ENCODE data around the gene GUCY1A2. TPM values are rescaled to one million over a fixed set of nuclear protein-coding genes. Genes with fewer than 3 reads are reported as not detected.

The GUCY1A2 gene
- total RNA-seq, 1 experiment from 2014 or later, result not detected

GRCh38 chr11:106656646-106657045 lies 361.6 kb downstream of the GUCY1A2 start:
- no peaks in the 10 kb centered on the region for H3K36me3 ChIP-seq (ENCODE audit: low read depth, low read length)
- no peak overlapping the region for H3K4me3 ChIP-seq (ENCODE audit: low read length)
- no peak overlapping the region for H3K9ac ChIP-seq (ENCODE audit: low read length)
- H3K27ac ChIP-seq (ENCODE audit: low read length), result no peak overlapping the region
- no peak overlapping the region for H2AFZ ChIP-seq (ENCODE audit: low read length)
- ChIA-PET POLR2A (ENCODE audit: unreplicated experiment) (no interaction called here), CTCF (no interaction called here)
- no TSS peak for BruUV-seq (replicated peaks)
- ATAC-seq, result peak; percentile 59
- peaks cover 9% of the 10 kb centered on the region; the same call in 1 of the 2 replicates for H3K4me1 ChIP-seq (ENCODE audit: insufficient read depth, low read length)
- no peaks in the 10 kb centered on the region for H3F3A ChIP-seq (ENCODE audit: low read length, unreplicated experiment)
- H3K27me3 ChIP-seq (ENCODE audit: low read length), result no peaks in the 10 kb centered on the region
- no peaks in the 10 kb centered on the region for H3K9me3 ChIP-seq (ENCODE audit: low read length)
- no peaks in the 10 kb centered on the region for H3K79me2 ChIP-seq (ENCODE audit: low read length)
- no peaks in the 10 kb centered on the region for H4K20me1 ChIP-seq (ENCODE audit: low read length)
- DNase-seq, result peak; percentile 74
- H3K4me2 ChIP-seq (ENCODE audit: low read length), result no peak overlapping the region
- intact Hi-C loops (cut with micrococcal nuclease), result no loop called here
- H3K9me2 ChIP-seq (replicated peaks; ENCODE audit: low read length), result no peaks in the 10 kb centered on the region
- TF ChIP-seq EZH2 (IDR thresholded peaks at IDR 0.05; ENCODE audit: low read length, unreplicated experiment), result no peak
- TF ChIP-seq EZH2phosphoT487 (IDR thresholded peaks at IDR 0.05; ENCODE audit: borderline replicate concordance, low read length), result no peak
- no peak for TF ChIP-seq CTCF (conservative IDR thresholded peaks at IDR 0.05; ENCODE audit: low read depth, low read length)

- Histone ChIP-seq H3K9me2 (replicated peaks; ENCODE audit: low read length) (no peaks in the 10 kb centered on the region), H3F3A (ENCODE audit: low read length, unreplicated experiment) (no peaks in the 10 kb centered on the region), H3K27me3 (ENCODE audit: low read length) (no peaks in the 10 kb centered on the region), H3K4me1 (ENCODE audit: insufficient read depth, low read length) (peaks cover 19% of the 10 kb centered on the region), H3K4me3 (ENCODE audit: low read length) (no peak overlapping the region), H3K4me2 (ENCODE audit: low read length) (no peak overlapping the region), H3K79me2 (ENCODE audit: low read length) (no peaks in the 10 kb centered on the region), H3K9me3 (ENCODE audit: low read length) (0 out of 2 replicates have a peak, but pooled peaks cover 2% of the 10 kb centered on the region), H3K9ac (ENCODE audit: low read length) (no peak overlapping the region), H3K27ac (ENCODE audit: low read length) (no peak overlapping the region), H4K20me1 (ENCODE audit: low read length) (no peaks in the 10 kb centered on the region), H2AFZ (ENCODE audit: low read length) (no peak overlapping the region), H3K36me3 (ENCODE audit: low read depth, low read length) (no peaks in the 10 kb centered on the region; the same call in 1 of the 2 replicates)
- ChIA-PET CTCF (no interaction called here), POLR2A (ENCODE audit: unreplicated experiment) (no interaction called here)
- no TSS peak for BruUV-seq (replicated peaks)
- ATAC-seq (no peak), DNase-seq (peak; percentile 57)
- intact Hi-C loops (cut with micrococcal nuclease), result no loop called here
- TF ChIP-seq CTCF (conservative IDR thresholded peaks at IDR 0.05; ENCODE audit: low read depth, low read length) (no peak), EZH2 (IDR thresholded peaks at IDR 0.05; ENCODE audit: low read length, unreplicated experiment) (no peak), EZH2phosphoT487 (IDR thresholded peaks at IDR 0.05; ENCODE audit: borderline replicate concordance, low read length) (no peak)
These were observed 373.5 kb downstream of the GUCY1A2 start for GRCh38 chr11:106644824-106645223.

GRCh38 chr11:106642331-106642730 lies 375.9 kb downstream of the GUCY1A2 start:
- ChIA-PET POLR2A (ENCODE audit: unreplicated experiment) (no interaction called here), CTCF (interaction anchor here (0.5 kb wide), 1 partner anchor 511 kb away, joined by 3 read pairs; no protein-coding TSS in a partner anchor)
- H4K20me1 ChIP-seq (ENCODE audit: low read length), result no peaks in the 10 kb centered on the region
- no peaks in the 10 kb centered on the region for H3K9me2 ChIP-seq (replicated peaks; ENCODE audit: low read length)
- H3K27ac ChIP-seq (ENCODE audit: low read length), result peak overlapping the region; percentile 31
- H3K9me3 ChIP-seq (ENCODE audit: low read length), result 0 out of 2 replicates have a peak, but pooled peaks cover 4% of the 10 kb centered on the region
- no peaks in the 10 kb centered on the region for H3K27me3 ChIP-seq (ENCODE audit: low read length)
- no peaks in the 10 kb centered on the region for H3F3A ChIP-seq (ENCODE audit: low read length, unreplicated experiment)
- no peak overlapping the region for H3K4me2 ChIP-seq (ENCODE audit: low read length)
- H3K79me2 ChIP-seq (ENCODE audit: low read length), result no peaks in the 10 kb centered on the region
- no peak overlapping the region for H3K4me3 ChIP-seq (ENCODE audit: low read length)
- TF ChIP-seq CTCF (conservative IDR thresholded peaks at IDR 0.05; ENCODE audit: low read depth, low read length) (no peak), EZH2phosphoT487 (IDR thresholded peaks at IDR 0.05; ENCODE audit: borderline replicate concordance, low read length) (no peak), EZH2 (IDR thresholded peaks at IDR 0.05; ENCODE audit: low read length, unreplicated experiment) (no peak)
- BruUV-seq (replicated peaks), result no TSS peak
- no peak overlapping the region for H2AFZ ChIP-seq (ENCODE audit: low read length)
- DNase-seq (peak; percentile 61), ATAC-seq (peak; percentile 89)
- peaks cover 2% of the 10 kb centered on the region; the same call in 1 of the 2 replicates for H3K36me3 ChIP-seq (ENCODE audit: low read depth, low read length)
- peaks cover 19% of the 10 kb centered on the region for H3K4me1 ChIP-seq (ENCODE audit: insufficient read depth, low read length)
- no peak overlapping the region for H3K9ac ChIP-seq (ENCODE audit: low read length)
- intact Hi-C loops (cut with micrococcal nuclease), result no loop called here
